Medulla oblongata (tissue), 1 donor: ENCODE data around the gene LIPH.

Experiments
- DNase-seq: peaks from one replicate; pipeline ENCODE4 v3.0.0-alpha.2; 2015; ENCODE audit errors: extremely low spot score

LIPH gene

GRCh38 chr3:185539934-185540333, 12.5 kb downstream of the LIPH start:
- no peak for DNase-seq

DNA sequence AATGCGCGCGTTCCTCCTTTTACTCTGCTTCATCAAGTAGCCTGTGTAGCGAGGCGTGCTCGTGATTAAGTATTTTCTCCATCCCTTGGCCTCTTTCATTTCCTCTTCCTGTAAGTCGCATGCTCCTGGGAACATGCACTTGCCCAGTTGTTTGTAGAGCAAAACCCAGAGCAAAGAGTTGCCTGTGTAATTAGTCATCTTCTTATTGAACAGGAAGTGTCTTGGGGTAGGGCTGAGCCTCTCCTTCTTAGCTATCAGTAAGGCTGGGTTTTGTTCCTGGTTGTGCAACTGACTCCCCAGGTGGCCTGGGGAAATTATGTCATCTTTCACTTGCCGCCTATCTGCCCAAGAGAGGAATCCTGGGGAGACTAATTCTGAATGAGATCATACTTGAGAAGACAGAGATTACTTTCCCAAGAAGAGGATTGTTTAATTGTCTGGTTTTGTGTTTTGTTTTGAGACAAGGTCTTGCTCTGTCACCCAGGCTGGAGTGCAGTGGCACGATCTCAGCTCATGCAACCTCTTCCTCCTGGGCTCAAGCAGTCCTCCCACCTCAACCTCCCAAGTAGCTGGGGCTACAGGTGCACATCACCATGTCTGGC, 14.9 kb downstream of the LIPH start:
- DNase-seq = peak; percentile 53

DNA sequence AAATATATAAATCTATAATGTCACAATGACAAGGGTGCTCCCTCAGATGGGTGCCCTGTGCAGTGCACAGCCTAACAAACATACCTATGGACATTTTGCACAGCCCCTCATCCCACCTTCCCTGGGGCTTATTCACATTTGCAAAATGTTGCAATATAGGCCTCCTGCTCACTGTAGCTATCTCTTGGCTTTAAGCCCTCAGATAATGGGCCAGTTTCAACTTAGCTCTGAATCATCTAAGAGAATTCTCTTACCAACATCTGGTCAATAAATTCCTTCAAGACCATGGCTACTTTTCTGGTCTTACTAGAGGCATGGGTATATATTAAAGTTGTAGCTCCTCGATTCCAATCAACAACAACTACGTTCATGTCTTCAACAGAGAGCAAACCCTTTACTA, 17.9 kb downstream of the LIPH start:
- no peak for DNase-seq

- peak; percentile 50 for DNase-seq
Measured at GRCh38 chr3:185532901-185533300, 19.5 kb downstream of the LIPH start.

DNA sequence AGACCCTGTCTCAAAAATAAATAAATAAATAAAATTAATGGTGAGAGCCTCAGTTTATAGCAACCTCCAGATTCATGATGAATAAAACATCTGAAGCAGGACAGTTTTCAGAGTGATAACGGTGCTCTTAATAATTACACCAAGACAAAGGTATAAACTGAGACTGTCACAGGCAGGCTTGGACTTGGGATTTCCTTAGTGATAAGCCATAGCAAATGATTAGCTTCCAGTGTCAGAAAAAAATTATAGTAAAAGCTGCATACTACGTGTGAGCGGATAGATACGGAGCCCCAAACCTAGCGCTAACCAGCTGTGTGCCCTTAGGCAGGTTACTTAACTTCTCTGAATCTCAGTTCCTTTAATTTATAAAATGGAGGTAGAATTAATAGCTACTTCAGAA, 21.5 kb downstream of the LIPH start:
- DNase-seq = no peak

DNA sequence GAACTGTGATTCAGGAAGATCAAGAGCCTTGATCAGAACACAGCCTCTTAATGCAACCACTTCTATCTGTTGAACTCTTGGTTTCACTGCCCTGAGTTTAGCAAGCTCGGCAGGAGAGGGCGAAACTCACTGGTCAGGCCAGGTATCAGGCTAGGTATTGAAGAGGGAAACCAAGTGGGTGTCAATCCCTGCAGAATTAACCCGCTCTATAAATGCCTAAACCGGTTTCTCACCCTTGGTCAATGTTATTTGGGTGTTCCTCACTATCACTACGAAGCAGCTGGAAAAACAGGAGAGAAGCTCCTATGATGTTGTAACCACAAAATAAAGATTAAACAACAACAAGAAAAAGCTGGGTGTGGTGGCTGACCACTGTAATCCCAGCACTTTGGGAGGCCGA, 23.9 kb downstream of the LIPH start:
- DNase-seq = no peak

GRCh38 chr3:185527364-185527763, 25.0 kb downstream of the LIPH start:
- no peak for DNase-seq

GRCh38 chr3:185526349-185526951, 25.9 kb downstream of the LIPH start:
- DNase-seq = no peak

DNA sequence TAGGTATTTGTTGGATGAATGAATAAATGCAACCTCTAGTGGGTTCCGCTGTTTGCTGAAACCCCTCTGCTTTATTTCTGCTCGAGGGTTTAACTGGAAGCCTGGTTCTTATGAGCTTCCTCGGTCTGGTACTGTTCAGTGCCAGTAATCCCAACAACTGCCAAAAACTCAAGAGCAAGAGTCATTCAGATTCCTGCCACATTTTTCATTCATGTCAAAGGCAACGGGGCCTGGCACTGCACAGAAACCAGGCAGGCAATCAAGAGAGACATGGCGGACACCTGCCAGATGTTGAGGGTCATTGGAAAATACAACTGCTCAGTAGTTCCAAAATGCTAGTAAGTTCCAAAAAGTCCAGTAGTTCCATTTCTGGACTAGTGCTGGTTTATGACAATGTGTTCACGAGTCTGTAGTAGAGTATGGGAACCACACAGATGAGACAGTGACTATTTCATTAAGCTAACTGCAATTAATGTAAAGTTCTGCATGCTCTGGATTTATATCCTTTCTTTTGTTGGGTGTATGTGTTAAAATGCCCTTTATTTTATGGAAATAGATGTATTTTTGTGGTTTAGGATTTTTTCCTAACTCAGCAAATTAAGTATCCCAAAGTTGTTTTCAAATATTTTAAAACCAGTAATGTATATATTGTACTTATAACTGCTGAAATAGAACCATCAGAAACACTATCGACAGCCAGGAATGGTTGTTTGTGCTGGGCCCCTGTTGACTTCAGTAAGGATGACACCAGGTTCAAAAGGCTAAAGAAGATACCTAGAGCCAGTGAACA, 30.8 kb downstream of the LIPH start:
- no peak for DNase-seq

GRCh38 chr3:185519021-185519420, 33.4 kb downstream of the LIPH start:
- no peak for DNase-seq

- no peak for DNase-seq
Measured at GRCh38 chr3:185517387-185518130, 34.8 kb downstream of the LIPH start.

DNA sequence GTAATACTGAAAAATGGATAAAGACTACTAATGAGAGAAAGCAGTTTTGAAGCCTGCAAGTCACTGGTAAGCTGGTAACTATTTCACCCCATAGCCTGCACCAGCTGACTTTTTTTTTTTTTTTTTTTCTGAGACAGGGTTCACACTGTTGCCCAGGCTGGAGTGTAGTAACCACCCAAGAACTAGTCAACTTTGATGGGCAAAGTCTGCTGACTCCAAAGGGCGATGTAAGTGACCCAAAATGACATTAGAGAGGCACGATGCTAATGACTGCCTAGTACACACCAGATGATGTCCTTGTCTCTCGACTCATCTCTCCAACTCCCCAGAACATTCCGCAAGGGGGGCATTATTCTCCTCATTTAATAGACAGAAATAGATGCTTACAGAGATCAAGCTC, 40.7 kb downstream of the LIPH start:
- no peak for DNase-seq

- DNase-seq = no peak
Measured at GRCh38 chr3:185508335-185508991, 43.9 kb downstream of the LIPH start.

DNA sequence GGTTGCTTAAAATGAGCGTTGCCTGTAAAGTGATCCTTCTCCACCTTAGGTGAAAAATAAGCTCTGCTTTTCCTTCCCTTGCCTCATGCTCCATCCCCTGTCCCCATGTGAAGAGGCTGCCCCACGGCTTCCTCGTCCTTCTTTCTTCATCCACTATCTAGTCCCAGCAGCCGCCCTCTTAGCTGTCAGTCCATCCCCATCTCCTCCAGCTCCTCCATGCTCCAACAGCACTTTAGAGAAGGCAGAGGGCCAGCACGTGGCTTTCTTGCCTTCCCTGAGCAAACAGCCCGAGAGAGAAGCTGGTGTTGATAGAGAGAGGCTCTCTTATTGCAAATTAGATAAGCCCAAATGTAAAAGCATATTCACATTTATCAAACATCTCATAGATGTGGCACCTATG, 44.5 kb downstream of the LIPH start:
- DNase-seq = no peak

DNA sequence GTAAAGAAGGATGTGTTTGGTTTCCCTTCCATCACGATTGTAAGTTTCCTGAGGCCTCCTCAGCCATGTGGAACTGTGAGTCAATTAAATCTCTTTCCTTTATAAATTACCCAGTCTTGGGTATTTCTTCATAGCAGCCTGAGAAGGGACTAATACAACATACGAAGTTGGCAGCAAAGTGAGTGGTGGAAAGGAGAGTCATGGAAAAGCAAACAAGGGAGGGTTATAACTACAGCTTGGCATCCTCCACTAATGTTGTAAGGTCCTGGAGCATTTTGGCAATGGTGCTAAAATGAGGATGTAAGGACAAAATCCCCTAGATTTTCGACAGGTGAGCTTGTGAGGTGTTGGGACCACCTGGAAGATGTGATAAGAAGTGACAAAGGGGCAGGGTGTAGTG, 47.8 kb downstream of the LIPH start:
- no peak for DNase-seq

DNA sequence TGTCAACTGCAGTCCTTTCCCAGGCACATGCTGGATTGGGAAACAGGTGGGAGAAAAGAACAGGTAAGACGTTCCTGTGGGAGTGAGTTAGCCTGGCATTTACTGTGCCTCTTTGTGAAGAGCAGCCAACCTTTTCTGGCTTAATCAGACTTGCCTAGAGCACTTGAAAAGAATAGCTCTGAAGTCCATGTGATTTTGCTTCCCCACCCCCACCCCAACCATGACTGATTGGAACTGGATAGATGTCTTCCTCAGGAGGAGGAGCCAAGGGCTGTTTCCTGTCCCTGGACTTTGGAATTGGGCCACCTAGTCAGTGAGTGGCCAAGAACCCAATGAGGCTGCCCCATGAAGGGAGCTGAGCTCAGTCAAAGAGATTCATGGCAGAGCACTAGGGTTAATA, 48.9 kb downstream of the LIPH start:
- DNase-seq = no peak

GRCh38 chr3:185502987-185503386, 49.4 kb downstream of the LIPH start:
- DNase-seq = no peak

- DNase-seq = peak; percentile 92
Measured at GRCh38 chr3:185498503-185499396, 53.6 kb downstream of the LIPH start, which contains the start of gene TMEM41A. TMEM41A (minus strand) TSS chr3:185499035; CDS start chr3:185498961, 74 bp downstream.

- DNase-seq = no peak
Measured at GRCh38 chr3:185490241-185490640, 62.1 kb downstream of the LIPH start.

DNA sequence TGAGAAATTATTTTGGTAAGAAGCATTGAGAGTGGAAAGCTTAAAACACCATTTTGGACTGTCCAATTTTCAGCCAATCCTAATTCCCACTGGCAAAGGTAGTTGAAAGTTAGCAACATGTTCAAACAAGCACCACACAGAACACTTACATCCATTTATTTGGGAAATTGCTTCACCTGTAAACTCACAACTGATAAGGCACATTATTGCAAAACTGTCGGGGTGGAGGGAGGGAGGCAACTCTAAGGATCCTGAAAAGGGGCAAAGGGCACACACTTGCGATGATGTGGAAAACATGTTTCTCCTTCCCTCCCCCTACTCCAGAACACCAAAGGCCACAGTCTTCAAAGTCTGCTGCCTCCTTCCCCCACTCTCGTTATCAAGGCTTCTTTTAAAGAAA, 62.9 kb downstream of the LIPH start:
- no peak for DNase-seq

DNA sequence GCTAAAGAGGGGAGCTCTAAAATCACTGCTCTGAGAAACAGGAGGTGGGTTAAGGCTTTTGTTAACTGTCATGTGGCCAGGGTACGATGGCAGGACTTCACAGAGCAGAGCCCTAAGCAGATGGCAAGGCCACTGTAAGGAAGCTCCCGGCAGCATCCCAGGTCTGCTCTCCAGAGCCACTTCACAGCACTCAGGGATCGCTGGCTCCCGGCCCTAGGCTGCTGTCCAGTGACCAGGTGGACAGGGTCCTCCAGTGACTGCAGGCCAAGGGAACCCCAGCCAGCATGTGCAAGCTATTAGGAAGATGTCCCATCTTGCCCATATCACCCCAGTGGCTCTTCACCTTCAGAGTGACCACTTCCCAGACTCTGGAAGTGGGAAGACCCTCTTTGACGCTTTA, 63.9 kb downstream of the LIPH start:
- no peak for DNase-seq
